ENCODE measurements around the gene ARHGAP6.
"Not testable (repeated sequence)": the region's sequence is repeated elsewhere in the genome, so short reads cannot be mapped to it uniquely, and the experiment has no call there.

Gene ARHGAP6

DNA sequence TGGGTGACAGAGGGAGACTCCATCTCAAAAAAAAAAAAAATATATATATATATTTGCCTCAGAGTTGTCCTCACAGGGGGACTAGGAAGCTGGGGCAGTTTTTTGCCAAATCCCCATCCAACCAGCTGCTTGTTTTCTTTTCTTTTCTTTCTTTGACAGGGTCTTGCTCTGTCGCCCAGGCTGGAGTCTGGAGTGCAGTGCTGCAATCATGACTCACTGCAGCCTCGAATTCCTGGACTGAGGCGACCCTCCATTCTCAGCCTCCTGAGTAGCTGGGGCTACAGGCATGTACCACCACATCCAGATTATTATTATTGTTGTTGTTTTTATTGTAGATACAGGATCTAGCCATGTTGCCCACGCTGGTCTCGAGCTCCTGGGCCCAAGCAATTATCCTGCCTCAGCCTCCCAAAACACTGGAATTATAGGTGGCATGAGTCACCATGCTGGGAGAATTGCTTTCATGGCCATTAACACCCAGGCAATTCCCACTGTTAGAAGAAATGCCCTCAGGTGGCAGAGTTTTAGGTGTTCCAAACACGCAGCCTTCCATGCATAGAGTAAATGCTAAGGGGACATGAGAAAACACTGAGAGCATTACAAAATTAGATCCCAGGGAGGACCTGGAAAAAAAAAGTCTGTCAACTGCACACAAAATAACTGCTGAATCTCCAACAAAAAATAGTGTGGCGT is 98.0 kb downstream of the ARHGAP6 start:
- DNase-seq = no peak

DNA sequence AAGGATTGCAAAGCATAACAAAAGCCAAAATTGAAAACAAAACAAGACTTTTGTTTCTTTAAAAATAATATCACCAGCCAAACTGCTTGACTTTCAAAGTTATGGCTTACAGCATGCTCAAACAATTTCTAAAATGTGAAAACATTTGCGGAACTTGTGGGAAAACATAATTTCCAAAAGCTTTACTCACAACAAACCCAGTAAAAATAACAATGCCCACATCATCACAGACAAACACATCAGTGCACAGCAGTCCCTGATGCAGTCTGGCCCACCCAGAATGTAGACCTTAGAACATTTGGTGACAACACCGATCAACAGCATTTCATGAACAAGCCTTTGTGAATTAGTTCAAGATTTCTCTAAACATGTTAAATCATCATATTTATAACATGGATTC is 98.9 kb downstream of the ARHGAP6 start:
- no peak for DNase-seq

DNA sequence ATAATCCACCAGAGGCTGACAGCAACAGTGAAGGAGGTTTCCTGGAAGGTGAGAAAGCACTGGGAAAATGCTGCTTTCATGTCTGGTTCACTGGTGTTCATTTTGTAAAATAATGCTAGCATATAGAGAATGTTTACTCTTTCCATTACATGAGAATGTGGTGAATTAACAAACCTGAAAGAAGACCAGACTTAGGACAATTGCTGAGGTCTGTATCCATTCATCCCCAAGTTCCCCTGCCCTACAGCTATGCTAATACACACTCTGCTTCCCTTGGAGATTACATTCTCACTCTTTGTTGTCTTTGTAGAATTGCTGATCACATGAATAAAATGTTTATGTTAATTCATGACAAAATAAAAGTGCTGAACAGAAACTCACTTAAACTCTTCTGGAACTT is 99.5 kb downstream of the ARHGAP6 start:
- no peak for DNase-seq

DNA sequence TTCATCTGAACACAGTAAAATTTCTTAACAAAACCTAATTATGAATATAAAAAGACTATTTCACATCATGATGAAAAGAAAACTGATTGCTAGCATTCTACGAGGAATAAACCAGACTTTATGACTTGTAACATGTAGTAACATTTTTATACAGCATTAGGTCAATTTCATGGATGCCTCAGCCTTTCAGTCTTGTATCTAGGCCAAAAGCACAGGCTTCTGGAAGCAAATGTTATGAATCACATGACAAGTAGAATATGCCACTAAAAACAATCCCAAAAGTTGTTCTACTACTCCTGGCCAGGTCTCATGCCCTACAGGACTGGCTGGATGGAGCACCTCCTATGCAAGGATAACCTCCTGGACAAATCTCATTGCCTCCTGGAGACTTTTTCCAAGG is 101.2 kb downstream of the ARHGAP6 start:
- DNase-seq = no peak

DNA sequence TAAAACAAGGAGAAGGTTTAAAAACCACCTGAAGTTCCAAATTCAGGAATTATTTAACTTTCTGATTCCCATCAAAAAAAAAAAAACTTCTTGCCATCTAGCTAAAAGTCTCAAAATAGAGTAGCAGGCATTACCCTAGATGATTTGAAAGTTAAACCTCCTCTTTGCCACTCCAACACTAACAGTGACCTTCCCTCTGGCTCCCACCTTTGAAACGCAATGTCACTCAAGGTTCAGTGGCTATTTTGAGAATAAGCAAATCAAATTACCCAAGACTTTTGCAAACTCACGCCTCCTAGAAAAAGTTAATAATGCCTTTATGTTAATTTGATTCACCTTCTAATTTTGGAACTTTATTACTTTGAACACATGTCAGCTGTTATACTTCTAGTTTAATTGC is 103.2 kb downstream of the ARHGAP6 start:
- DNase-seq = no peak

DNA sequence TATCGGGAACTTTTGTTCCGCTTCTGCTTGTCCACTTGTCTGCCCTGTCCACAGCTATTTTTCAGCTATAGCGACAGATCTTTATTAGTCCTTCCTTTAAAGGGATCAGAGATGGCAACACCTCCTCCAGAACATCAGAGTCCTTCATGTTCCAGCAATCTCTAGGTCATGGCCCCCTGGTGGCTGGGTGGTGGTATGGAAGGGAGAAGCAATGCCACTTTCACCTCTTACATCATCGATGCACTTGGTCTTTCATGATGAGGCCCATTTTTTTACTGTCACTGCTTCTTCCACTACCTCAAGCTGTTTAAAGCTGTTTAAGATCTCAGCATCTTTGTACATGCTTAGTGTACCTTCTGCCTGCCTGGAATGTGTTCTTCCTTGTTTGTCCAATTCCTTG is 106.7 kb downstream of the ARHGAP6 start:
- DNase-seq = peak; percentile 4

DNA sequence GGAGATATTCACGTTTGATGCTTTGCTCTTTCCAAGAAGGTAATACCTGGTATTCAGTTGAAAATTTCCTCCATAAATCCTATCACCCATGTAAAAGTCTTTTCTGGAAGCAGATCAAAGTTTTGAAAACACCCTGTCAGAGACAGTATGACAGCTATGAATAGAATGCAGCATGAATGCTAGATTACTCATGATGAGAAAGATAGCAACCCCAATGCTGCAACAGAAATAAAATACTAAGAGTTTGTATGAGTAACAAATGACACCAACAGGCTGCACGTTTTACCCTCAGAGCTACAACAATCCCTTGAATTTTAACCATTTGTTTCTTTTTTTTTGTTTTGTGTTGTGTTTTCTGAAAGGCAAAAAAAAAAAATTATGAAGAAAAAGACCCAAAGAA is 108.6 kb downstream of the ARHGAP6 start:
- no peak for DNase-seq

DNA sequence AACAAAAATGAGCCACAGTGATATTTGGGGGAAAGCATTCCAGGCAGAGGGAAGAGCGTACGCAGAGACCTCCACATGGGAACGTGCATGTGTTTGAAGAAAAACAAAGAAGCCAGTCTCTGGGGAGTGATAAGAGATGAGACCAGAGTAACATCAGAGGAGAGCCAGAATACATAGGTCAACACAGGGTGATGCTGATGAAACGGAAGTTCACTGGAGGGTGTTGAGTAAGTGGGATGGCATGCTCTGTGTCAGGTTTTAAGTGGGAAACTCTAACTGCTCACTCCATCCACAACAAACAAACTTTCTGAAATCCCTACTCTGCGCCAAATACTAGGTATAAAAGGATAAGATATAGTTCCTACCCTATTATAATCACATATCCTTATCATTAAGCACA is 110.0 kb downstream of the ARHGAP6 start:
- DNase-seq = no peak

DNA sequence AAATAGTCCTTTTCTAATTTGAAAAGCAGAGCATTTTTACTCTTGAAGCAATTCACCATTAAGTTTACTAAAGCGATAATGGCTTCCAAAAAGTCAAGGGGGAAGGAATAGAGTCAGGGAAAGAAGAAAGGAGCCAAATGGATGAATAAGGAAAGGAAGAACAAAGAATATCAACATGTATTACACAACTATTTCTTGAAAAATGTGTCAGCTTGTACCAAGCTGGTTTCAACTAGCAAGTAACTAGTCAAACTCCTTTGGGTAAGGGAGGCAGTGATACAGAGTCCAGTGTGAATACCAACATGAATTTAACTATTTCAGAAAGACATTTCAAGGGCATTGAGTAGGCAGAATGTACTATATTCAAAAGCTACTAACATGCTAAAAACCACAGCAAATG is 112.1 kb downstream of the ARHGAP6 start:
- no peak for DNase-seq

DNA sequence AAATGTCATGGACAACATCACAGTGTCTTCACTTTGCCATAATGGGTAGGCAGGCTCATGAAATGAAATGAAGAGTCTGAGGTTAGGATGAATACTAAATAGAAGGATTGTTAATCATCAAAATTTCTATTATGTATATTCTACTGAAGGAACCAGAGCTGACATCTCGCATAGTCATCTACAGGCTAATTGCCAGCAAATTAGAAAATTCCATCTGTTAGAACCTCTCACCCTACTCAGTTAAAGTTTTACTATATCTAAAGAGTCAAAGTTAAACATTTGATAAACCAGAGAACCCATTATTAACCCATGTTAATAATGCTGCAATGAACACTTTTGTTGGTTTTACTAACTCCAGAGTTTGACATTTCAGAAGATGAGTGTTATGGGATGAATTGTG is 114.6 kb downstream of the ARHGAP6 start:
- no peak for DNase-seq

DNA sequence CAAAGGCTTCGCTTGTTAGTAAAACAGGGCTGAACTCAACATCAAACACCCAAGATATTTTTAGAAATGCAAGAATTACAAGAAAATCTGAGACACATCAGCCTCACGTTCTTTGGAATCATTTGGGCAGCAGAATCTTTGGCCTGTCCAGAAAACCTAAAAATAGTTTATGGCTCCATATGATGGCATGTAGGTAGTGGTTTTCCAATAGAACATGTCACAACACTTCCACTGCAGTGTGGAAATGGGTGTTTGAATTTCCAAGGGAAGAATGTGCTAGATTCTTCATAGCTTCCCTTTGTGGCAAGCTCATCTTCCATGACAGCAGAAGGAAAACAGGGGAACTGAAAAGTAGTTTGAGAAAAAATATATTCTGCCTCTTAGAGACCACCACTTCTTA is 118.8 kb downstream of the ARHGAP6 start:
- DNase-seq = no peak

DNA sequence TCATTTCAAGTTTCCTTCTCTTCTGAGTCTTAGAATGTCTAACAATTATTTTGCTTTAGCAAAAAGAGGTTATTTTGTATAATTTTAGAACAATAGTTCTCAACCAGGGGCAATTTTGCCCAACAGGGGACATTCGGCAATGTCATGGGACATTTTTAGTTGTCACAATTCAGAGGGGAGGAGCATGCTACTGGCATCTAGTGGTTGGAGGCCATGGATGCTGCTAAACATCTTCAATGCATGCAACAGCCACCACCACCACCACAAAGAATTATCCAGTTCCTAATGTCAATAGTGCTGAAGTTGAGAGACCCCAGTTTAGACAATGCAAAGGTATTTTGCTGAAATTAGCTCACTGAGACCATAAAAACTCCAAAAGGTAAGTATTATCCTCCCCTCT is 122.5 kb downstream of the ARHGAP6 start:
- no peak for DNase-seq

DNA sequence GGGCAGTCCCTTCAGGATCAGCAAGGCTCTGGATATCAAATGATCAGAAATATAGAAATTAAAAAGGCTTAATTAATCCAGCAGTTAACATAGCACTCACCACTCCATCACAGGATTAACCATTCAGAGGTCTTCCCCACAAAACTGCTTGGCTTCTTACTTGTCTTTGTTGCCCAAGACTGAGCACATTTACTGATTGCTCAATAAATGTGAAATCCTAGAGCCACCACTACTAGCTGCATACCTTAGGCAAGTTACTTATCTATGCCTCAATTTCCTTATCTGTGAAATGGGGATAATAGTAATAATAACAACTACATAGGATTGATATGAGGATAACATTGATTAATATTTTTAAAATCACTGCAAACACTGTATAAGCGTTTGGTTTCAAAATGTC is 124.2 kb downstream of the ARHGAP6 start:
- no peak for DNase-seq

DNA sequence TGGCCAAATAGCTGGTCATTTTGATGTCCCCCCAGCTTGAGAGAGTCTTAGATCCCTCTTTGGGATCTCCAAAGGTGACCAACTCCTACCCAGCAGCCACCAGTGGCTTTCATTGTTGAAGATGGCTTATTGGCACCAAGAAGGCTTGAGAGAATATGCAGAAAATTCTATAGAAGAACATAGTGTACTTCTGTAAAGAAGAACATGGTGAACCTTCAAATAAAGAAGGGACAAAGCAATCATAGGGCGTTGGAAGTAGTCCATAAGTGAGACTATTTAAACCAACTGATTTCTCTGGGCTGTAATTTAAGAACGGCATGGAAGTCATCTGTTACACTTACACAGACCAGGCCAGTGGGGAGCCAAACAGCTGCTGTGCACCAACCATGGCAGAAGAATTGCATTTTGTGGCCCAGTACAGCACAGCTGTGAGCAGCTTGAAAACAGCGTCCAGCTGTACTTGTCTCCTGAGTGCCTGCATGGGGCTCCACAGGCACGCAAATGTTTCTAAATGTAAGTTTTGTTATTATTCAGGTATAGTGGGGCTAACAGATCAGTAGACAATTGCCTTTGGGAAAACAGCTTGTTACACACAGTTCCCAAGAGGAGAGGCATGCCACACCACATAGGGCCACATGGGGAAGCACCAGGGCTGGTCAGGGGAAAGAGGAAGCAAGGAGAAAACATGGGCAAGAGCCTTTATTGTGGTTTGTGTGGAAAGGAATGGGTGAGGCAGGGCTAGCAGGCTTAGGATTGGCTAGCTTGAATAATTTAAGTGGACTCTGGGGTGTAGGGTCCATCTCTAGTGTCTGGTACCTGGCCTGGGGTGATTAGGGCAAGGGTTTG is 125.0 kb downstream of the ARHGAP6 start:
- DNase-seq = no peak

DNA sequence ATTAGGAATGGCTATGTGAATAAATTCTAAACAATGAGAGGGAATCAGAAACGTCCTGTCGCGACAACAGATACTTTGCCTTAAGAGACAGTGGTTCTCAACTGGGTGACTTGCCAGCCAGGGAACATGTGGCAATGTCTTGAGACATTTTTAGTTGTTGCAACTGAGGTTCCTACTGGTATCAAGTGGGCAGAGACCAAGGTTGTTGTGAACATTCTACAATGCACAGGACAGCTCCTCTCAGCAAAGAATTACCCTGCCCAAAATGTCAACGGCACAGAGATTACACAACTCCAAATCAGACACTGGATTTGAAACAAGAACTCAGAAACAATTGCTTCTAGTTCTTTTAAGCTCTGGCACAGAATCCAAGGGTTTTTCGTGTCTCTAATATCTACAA is 128.6 kb downstream of the ARHGAP6 start:
- DNase-seq = no peak

DNA sequence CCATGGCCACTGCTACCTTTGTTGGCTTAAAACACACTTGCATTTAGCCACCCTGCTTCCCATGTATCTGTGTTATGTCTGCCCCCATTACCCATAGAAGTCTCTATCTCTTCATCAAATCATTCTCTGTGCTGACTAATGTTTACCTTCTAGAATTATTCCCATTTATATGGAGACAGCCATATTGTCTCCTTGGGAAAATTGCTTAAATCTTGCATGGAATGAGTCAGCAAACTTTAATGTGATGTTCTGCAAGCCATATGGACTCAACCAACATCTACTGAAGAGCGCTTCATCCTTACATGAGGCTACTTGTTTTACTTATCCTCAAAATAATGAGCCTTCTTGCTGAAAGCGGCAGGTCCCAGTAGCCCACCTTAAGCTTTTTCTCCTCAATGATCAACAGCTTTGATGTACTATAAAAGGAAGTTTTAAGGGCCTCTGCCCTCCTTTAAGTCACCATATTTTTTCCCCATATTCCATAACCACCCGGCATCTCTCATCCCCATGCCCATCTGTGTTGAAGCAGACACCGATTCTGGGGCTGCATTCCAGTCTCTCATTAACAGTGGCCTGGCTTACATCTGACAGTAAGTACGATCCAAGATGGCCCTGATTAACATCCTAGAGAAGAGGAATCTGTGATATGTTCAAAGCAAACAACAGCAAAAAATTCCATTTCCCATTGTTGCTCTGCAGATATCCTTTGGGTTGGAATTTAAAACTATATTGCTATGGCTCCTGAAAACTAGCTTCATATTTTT is 130.4 kb downstream of the ARHGAP6 start:
- no peak for DNase-seq

DNA sequence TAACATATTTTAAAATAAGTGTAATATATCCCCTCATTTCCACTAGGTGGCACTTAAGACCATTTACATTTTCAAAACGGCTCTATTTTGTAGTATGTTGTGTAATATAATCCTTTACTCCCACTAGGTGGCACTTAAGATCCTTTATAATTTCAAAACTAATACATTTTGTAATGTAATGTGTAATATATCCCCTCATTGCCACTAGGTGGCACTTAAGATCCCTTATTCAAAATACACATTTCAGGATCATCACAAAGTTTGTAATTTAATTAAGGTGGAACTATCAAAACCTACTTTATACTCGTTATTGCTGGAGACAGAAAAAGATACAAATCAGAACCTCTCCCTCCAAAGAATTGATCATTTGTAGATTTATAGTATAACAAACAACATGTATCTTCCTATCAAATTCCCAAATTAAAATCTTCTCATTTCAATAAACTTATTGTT is 132.5 kb downstream of the ARHGAP6 start:
- DNase-seq = no peak

DNA sequence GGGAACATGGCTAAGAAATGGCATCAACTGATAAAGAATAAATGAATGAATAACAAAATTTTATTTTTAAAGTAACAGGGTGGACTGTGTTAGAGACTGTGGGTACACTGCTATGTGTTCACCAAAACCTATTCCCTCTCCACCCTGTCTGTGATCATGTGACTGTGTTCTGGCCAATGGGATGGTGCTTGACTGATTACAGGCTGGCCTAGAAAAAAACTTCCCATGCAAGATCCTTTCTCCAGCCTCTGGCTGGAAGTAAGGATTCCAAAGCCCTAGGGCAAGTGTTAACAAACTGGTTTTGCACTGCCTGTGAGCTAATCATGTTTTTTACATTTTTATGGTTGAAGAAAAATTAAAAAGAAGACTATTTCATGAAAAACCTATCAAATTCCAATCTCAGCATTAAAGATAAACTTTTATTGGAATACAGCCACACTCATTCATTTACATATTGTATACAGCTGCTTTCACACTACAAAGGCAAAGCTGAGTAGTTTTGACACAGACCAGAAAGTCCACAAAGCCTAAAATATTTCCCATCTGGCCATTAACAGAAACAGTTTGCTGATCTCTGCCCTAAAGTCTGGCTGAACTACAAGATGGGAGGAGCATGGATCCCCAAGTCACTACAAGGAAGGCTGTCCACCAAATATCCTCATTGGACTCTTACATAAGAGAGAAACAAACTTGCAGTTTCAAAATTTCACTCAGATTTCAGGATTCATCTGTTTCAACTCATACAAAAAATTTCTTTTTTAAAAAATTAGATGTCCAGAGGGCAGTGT is 133.2 kb downstream of the ARHGAP6 start:
- DNase-seq = no peak

DNA sequence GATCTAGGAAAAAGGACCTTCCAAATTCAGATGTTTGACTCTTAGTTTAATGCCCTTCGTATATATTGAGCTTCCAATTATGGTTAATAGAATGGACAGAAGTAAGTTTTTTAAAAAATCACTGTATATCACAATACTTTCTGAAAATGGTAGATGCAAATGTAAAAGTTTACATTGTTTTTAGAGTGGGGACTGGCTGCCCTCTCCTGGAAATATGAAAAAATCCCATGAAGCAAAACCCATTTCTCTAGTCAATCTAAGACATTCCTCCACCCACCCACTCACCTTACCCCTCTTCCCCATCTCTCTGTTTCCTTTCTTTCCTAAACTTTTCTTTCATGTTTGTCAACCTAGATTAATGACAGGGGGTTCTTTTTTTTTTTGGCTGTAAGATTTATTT is 134.5 kb downstream of the ARHGAP6 start:
- no peak for DNase-seq

DNA sequence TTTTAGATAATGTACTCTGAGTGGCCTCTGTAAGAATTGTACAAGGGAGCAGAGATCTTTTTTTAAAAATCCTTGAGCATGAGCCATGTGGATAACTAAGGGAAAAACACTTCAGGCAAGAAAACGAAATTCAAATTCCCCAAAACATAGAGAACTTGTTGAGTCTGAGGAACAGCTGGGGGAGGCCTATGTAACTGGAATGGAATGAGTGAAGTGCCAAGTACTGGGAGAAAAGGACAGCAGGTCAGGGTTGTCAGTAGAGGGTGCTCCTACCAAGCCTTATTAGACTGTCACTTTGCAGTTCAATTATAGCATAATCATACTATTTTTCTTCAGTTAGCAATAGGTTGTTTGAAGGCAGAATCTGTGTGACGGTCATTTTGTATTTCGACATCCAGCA is 135.1 kb downstream of the ARHGAP6 start:
- no peak for DNase-seq

DNA sequence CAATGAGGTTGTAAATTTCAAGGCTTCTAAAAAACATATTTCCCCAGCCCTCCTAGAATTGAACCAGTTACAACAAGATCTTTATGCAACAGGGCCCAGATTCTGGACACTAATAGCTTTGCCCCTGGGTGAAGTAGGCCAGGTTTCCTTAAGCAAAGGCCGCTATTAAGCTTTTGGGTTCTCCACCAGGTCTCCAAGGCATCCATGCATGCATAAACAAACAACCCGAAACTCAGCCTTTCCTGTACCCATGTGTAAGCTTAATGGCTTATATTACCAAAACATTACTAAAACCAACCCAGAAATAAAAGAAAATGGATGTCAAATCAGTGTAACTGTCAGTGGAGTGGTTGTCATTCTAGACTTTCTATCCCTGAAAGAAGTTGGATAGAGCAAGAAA is 137.1 kb downstream of the ARHGAP6 start:
- no peak for DNase-seq

DNA sequence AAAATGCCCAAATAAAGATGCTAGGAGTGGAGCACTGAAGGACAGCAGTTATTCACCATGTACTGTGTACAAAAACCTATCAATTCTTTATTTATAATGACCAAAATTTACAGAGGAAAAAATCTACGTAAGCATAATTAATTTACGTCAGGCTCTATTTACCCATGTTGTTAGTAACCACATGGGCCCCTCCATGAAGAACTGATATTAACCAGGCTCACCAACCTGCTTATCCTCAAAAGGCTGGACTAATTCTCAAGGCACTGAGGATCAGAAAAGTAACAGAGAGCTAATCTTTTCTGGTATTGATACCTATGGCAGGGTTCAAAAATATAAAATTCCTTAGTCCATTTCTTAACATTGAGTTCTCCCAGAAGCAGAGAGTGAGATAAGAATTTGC is 140.0 kb downstream of the ARHGAP6 start:
- no peak for DNase-seq

DNA sequence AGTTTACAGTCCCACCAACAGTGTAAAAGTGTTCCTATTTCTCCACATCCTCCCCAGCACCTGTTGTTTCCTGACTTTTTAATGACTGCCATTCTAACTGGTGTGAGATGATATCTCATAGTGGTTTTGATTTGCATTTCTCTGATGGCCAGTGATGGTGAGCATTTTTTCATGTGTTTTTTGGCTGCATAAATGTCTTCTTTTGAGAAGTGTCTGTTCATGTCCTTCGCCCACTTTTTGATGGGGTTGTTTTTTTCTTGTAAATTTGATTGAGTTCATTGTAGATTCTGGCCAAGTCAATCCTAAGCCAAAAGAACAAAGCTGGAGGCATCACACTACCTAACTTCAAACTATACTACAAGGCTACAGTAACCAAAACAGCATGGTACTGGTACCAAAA is 146.5 kb downstream of the ARHGAP6 start:
- not testable (repeated sequence) for DNase-seq

Data from stimulated activated naive CD4-positive, alpha-beta T cell treated with Interleukin-2 at 50 U/mL for 16 hours (primary cell).